GM18526 (cell line): ENCODE data around the gene CD79A.

ENCODE experiments used
- POLR2A ChIP-seq: IDR thresholded peaks from 3 replicates; pipeline ENCODE4 v1.6.1; 2011; ENCODE audit not compliant: insufficient read length; ENCODE audit errors: extremely low read depth

CD79A gene

DNA sequence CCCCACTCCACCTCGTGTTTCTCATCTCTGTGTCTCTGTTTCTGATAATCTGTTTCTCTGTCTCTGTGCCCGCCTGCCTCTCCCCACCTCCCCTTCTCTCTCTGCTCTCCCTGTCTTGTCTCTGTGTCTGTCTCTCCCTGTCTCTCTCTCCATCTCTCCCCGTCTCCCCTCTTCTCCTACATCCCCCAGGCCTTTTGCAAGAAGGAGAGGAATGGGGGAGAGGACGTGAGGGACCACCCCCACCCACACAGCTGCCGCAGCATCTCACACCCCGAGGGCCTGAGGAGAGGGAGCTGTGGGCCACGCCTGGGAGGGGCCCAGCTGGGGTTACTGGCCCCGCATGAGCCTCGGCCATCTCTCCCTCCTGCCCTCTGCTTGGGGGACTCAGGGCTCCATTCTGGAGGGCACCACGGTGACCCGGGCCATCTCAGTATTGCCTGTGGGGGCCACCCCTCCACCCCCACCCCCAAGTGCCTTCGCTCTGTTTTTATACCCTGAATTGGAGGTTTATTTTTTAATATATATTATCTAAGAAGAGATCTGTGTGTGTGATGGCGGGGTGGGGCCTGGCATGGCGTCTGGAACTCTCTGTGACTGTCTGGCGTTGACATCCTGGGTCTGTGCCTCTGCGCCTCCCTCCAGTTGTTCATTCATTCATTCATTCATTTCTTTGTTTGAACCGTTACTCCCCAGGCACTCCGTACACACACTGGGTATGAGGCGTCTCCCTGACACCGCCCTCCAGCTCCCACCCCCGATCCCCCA is 30.0 kb downstream of the CD79A start:
- TF ChIP-seq POLR2A: no peak

DNA sequence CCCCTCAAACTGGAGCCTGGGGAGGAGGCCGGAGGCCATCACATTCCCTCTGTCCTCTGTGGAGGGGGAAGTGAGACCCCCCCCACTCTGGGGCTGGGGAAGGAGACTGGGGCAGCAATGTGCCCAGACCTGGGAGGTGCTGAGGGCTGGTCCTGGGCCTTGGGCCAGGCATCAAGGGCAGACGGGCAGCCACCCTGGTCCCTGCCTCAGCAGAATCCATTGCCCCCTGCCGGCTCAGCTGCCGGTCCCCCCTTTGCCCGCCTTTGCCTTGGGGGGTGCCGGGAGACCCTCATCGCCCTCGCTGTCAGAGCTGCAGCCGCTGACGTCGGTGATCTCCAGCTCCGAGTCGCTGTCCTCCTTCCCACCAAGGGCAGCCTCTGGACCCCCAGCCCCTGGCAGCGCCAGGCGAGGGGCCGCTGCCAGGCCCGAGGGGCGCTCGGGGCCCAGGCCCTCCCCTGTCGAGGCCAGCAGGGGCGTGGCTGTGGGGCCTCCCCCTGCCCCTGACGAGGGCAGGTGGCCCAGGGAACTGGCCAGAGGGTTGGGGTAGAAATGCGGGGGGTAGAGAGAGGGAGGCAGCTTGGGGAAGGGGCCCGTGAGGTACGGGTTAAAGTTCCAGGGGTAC is 31.0 kb downstream of the CD79A start:
- TF ChIP-seq POLR2A: no peak

DNA sequence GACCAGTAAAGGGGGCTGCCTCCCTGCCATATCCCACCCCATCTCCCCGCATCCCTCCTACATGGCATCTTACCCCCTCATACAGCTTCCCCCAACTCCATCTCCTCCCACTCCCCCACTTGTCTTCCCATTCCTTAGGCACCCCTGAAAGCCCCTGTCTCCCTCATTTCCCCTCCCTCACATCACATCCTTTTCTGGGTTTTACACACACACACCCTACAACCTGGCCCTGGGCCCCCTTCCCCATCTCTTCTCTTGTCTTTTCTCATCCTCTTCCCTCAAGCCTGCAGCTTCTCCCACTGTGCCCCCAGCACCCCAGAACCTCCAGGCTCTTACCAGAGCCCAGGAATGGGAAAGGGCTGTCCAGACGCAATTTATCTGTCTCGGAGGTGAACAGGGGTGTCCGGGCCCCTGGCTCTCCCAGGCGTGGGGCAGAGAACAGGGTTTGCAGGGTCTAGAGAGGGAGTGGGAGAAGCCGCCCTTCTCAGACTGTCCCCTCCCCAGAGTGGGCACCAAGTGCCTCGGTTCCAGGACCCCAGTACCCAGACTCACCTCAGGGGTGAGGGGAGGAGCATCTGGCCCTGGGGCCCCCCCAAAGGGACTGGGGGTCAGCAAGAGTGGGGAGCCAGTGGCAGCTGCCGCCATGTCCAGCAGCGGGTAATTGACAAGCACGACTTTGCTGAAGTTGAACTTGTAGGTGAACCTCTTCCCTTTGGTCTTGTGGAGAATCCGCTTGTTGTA is 31.8 kb downstream of the CD79A start:
- TF ChIP-seq POLR2A: no peak

DNA sequence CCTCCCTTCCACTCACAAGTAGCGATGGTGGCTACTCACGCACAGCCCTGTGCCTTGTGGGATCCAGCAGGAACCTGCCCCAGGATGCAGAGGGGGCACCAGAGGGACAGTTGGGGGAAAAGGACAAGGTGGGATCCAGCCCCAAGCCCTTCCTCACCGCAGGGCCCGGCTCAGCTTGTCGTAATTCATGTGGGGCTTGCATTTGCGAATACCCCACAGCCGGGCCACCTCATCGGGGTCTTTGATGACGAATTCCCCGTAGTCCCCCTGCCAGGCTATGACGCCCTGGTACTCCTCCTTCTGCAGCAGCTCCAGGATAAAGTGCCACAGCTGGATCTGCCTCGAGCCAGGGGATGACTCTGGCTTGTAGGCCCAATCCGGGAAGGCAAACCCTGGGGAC is 32.6 kb downstream of the CD79A start:
- TF ChIP-seq POLR2A: no peak

DNA sequence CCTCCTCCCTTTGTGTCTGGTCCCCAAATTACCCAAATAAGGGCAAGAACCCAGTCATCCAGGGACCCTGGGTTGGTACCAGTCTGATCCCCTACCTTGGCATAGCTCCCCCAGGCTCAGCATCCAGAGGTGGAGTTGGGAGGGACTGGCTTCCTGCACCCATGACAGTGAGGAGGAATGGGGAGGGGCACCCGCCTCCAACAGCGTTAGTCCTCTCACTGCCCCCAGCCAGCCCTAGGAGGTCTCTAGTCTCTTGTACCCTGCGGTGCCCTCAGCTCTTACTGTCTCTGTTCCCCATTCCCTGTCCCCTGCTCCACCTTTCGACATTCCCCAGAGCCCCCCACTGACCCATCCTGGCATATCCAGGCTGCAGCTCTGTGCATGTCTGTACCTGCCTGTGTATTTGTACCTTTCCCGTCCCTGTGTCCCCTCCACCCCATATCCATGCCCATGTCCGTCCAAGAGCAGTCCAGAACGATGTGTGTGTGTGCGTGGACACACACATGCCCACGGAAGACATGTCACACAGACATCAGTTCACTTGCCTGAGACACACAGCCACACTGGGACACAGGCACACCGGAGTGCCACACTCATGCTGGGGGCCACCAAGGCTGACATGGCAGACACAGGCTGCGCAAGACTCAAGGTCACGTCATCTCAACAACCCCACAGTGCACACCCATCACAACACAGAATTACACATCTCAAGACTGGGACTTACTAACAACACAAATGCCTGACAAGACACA is 33.3 kb downstream of the CD79A start:
- no peak for TF ChIP-seq POLR2A

DNA sequence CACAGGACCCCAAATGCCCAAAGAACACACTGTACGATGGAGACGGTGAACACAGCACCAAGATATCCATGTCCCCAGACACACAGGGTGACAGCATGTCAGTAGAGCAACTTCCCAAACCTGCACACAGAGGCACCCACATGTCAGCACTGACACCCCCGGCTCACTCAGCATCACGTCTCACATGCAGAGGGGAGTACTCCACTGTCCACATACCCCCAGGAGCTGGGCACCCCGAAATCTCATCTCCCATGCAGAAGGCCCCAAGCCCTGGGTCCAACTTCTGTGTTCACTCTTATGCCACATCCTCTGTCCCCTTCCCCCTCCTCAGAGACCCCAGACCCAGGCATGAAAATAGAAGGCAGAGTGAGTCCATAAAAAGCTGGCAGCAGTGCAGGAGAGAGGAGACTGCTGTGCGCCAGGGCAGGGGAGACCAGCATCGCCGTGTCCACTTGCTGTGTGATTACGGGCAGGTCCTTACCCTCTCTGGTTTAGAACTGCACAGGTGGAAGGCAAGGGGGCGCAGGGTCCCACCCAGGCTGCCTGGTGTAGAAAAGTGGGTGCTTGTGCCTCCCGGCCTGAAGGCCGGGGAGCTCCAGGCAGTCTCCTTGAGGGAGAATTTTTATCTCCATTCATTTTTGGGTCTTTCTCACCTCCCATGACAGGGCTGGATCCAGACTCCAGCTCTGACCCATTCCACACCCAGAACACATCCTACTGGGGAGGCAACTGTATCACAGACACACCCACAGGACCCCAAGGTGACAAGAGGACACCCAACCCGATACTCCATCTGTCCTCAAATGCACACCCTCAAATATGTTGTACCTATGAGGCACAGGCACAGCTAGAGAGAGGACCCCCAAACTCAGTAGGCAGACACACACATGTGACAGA is 34.2 kb downstream of the CD79A start:
- peak; percentile 13 for TF ChIP-seq POLR2A

DNA sequence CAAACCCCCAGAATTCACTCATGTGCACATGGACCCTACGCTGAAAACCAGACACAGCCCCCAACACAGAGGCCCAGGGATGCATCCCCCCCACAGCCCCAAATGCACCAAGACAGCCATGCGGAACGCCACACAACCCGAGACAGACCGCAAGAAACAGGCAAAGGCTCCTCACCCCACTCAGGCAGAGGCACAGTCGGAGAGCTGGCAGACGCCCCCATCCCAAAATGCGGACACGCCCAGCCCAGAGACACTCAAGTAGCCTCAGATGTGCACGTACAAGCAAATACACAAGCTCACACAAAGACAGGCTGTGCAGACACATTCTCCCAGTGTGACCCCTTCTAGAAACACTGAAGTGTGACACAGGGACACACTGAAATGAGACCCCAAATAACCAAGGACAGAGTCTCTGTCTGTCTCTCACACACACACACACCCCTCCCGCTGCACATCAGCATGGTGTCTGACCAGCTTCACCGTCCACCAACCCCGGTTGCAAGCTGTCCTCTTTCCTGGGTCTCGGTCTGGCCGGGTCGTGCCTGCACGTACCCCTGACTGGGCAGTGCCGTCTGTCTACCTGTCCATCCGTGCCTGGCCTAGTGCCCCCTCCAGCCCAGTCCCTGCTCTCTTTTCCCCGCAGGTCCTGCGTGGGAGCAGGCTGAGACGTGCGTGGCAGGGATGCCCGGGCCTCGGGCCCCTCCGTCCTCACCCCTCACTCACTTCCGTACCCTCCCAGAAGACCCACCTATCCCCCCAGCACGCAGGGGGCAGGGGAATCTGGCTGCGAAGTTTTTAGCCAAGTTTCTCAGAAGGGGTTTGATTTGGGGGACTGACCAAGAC is 35.0 kb downstream of the CD79A start:
- no peak for TF ChIP-seq POLR2A

DNA sequence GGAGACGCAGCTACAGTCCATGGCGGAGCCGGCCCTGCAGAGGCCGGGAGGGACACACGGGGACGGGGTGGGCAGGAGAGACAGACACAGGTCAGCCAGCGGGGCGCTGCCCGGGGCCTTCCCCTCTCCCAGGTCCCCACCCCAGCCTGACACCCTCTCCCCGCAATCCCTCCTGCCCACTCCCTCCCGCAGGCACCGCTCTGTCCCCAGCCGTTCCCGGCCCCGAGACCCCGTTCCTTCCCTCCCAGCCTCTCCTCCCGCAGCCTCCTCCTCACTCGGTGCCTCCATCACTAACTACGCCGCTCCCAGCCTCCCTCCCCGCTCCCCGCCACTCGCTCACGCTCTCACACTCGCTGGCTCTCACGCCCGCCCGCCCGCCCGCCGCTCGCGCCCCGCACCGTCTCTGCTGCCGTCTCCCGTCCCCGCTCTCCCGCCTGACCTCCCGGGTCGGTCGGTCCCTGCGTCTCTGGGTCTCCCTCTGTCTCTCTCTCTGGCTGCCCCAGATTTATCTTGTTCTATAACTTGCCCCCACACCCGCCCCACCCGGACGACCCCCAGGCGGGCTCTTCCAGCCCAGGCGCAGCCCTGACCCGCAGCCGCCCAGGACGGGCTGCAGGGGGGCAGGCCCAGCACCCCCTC is 35.9 kb downstream of the CD79A start:
- no peak for TF ChIP-seq POLR2A

DNA sequence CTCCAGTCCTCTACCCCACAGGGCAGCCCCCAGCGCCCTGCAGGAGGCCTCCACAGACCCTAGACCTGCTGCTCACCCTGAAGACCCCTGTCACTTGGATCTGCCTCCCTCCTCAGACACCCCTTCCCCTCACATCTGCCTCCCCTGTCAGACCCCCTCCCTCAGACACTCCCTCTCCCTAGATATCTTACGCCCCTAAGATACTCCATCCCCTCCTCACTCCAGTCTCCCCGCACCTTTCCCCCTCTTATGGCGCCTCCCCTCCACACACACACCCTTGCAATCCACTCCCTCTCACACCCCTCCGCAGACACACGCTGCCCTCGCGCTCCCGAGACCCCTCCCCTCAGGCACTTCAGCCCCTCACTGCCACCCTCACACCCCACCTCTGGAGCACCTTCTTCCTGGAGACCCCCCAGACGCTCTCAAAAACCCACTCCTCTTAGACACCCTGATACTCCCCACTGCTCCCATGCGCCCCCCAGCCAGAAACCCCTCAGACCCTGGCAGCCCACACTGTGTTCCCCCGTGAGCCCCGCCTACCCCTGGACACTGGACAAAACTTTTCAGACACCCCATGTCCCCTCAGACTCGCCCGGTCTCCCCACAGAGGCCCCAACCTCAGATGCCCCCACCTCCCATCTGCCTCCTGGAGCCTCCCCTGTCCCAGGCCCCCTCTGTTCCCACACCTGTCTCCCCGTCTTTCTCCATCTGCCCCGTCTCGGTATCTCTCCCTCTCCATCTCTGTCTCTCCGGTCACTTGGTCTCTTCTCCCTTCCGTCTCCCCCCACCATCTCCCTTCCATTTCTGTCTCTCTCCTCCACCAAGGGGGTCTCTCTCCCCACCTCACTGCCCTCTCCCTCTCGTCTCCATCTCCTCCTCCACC is 36.7 kb downstream of the CD79A start:
- no peak for TF ChIP-seq POLR2A

DNA sequence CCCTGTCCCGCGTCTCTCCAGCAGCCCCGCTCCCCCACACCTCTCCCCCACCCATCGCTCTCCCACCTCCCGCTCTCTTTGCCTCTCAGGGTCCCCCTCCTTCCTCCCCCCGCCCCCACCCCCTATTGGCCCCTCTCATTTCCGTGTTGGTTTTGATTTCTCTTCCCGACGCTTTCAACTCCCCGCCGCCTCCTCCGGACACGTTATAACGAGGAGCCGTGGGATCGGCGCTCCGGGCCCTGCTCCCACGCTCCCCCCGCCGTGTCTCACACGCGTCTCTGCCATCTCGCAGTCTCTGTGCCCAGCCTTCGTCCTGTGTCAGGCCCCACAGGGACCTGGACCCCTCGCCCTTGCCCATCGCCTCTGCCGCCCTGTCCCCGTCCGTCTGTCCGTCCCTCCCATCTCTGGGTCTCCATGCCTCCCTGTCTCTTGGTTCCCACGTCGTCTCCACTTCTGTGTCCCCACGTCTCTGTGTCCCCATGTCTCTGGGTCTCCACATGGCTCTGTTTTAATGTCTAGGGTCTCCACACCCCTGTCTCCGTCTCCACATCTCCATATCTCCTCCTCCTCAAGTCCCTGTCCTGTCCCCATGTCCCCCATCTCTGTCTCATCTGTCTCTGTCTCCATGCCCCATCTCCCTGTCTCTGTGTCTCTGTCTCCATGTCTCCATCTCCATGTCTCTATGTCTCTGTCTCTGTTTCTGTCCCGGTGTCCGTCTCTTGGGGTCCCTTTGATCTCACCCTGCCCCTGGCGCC is 38.1 kb downstream of the CD79A start:
- no peak for TF ChIP-seq POLR2A

DNA sequence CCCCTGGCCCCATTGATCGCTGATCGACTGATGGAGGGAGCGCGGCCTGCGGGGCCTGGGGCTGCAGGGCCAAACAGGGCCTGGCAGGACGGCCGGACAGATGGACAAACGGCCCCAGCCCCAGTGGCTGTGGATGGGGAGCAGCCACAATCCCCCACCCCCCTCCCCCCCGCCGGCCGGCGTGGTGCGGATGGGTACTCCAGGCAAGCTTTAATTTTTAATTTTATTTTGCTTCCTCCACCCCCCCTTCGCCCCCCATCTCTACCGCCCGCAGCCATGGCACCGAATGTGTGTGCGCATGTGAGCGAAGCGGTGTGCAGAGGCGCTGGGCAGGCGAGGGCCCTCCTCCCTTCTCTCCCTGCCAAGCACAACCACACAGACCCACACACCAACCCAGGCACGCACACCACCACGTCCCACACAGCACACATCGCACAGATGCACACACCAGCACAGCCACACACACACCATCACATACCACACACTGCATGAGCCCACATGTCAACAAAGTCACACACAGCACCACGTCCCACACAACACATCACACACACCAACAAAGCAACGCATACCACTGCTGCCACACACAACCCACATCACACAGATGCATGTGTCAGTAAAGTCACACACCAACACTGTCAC is 38.8 kb downstream of the CD79A start:
- no peak for TF ChIP-seq POLR2A
